ENCODE measurements around the gene SLC22A3.
A peak's percentile ranks its signal among the peaks of the same experiment; 100 is the strongest.
"Not testable (repeated sequence)": the region's sequence is repeated elsewhere in the genome, so short reads cannot be mapped to it uniquely, and the experiment has no call there.

The SLC22A3 gene

GRCh38 chr6:160420253-160420968, 72.2 kb downstream of the SLC22A3 start:
- DNase-seq = no peak

- no peak for DNase-seq
These were observed 72.9 kb downstream of the SLC22A3 start for GRCh38 chr6:160420969-160421556.

GRCh38 chr6:160421854-160422253, 73.7 kb downstream of the SLC22A3 start:
- no peak for DNase-seq

GRCh38 chr6:160424256-160424655, 76.1 kb downstream of the SLC22A3 start:
- DNase-seq = no peak

GRCh38 chr6:160426136-160426535, 78.0 kb downstream of the SLC22A3 start:
- DNase-seq = no peak

- peak in 1 of 2 experiments; percentile 12 for DNase-seq
These were observed 79.3 kb downstream of the SLC22A3 start for GRCh38 chr6:160427312-160428068.

- peak in 1 of 2 experiments; percentile 43 for DNase-seq
These were observed 79.9 kb downstream of the SLC22A3 start for GRCh38 chr6:160428069-160428430.

GRCh38 chr6:160428818-160429619, 80.8 kb downstream of the SLC22A3 start:
- DNase-seq = no peak

- no peak for DNase-seq
These were observed 81.4 kb downstream of the SLC22A3 start for GRCh38 chr6:160429620-160429895.

GRCh38 chr6:160430203-160430602, 82.0 kb downstream of the SLC22A3 start:
- DNase-seq = no peak

GRCh38 chr6:160430751-160431150, 82.6 kb downstream of the SLC22A3 start:
- DNase-seq = no peak

GRCh38 chr6:160431226-160431625, 83.0 kb downstream of the SLC22A3 start:
- DNase-seq = peak in 1 of 2 experiments; percentile 27

- no peak for DNase-seq
These were observed 83.7 kb downstream of the SLC22A3 start for GRCh38 chr6:160431791-160432404.

GRCh38 chr6:160435935-160436334, 87.8 kb downstream of the SLC22A3 start:
- no peak for DNase-seq

GRCh38 chr6:160437154-160437553, 89.0 kb downstream of the SLC22A3 start:
- DNase-seq = no peak

- no peak for DNase-seq
These were observed 89.6 kb downstream of the SLC22A3 start for GRCh38 chr6:160437775-160438174.

- no peak for DNase-seq
These were observed 90.3 kb downstream of the SLC22A3 start for GRCh38 chr6:160438481-160438880.

GRCh38 chr6:160439751-160440150, 91.6 kb downstream of the SLC22A3 start:
- DNase-seq = no peak

- DNase-seq = no peak
These were observed 94.0 kb downstream of the SLC22A3 start for GRCh38 chr6:160442151-160442550.

GRCh38 chr6:160445130-160445529, 97.0 kb downstream of the SLC22A3 start:
- DNase-seq = no peak

- DNase-seq = no peak
These were observed 99.2 kb downstream of the SLC22A3 start for GRCh38 chr6:160447350-160447749.

- not testable (repeated sequence) for DNase-seq
These were observed 101.6 kb downstream of the SLC22A3 start for GRCh38 chr6:160449787-160450186.

- no peak for DNase-seq
These were observed 102.7 kb downstream of the SLC22A3 start for GRCh38 chr6:160450849-160451248.

Data from NCI-H446 (cell line).